NT2/D1 (cell line): Measurements from ENCODE around the gene KRTAP4-12.
"Not testable (repeated sequence)": the region's sequence is repeated elsewhere in the genome, so short reads cannot be mapped to it uniquely, and the experiment has no call there.

Source experiments
- SUZ12 ChIP-seq: IDR thresholded peaks from 2 replicates; pipeline ENCODE4 v1.6.1; 2011; ENCODE audit not compliant: insufficient read length, insufficient read depth; ENCODE audit errors: extremely low read depth
- ZNF274 ChIP-seq: IDR thresholded peaks from 2 replicates; pipeline ENCODE4 v1.6.1; 2011; ENCODE audit warnings: mild to moderate bottlenecking, low read depth, low read length

GRCh38 chr17:41108728-41109386, 15.1 kb downstream of the KRTAP4-12 start:
- not testable (repeated sequence) for TF ChIP-seq SUZ12, ZNF274
